Heart left ventricle (tissue), 13 donors: ENCODE measurements around the gene TENT4B.

Source experiments
- POLR2A ChIP-seq, 2 donors: fragments of 450-650 bp; IDR thresholded peaks; one replicate each; pipeline ENCODE4 v1.6.1; 2017; ENCODE audit warnings: antibody characterized with exemption in 2 of 2, mild to moderate bottlenecking in 2 of 2, moderate library complexity in 2 of 2
- TF ChIP-seq, protein P1 (sequence below), 12 donors: fragments of 200-600 bp; sonication (generic) in 4 of 12; IDR thresholded peaks; one replicate each; pipeline versions ENCODE4 v1.5.0 to v1.8.0; 2018 to 2022; ENCODE audit warnings: antibody characterized with exemption in 12 of 12, mild to moderate bottlenecking in 5 of 12
- donor health status: ischemic (EF 13 %, LVEDD 7.1; RV severe dilation, severe dysfunction).
- donor health status: DM: no; HTN: yes; CAD: no.
- donor health status: DM: no; HTN: no; CAD: no.
- donor health status: ischemic (EF 25% LVEDD 6.9; RV normal size, moderate dysfunction).
- donor health status: ischemic (EF 25% LVEDD 5.7; RV mildly dilated, moderate dysfunction).
- donor health status: ischemic (EF 35%, LVEDD 5.7; RV mildly dilated, moderate dysfunction).
- donor health status: nonischemic (EF 11% LVEDD 7.7; RV severe dilation, severe dysfunction).
- donor health status: DM: yes; HTN: yes; CAD: no.
- donor health status: PGD.
- donor health status: ischemic (EF 29% LVEDD 5.4; RV normal size, mild dysfunction).
- donor health status: nonischemic (EF 23%, LVEDD 6.1; RV moderate dilation, normal function).

DNA sequence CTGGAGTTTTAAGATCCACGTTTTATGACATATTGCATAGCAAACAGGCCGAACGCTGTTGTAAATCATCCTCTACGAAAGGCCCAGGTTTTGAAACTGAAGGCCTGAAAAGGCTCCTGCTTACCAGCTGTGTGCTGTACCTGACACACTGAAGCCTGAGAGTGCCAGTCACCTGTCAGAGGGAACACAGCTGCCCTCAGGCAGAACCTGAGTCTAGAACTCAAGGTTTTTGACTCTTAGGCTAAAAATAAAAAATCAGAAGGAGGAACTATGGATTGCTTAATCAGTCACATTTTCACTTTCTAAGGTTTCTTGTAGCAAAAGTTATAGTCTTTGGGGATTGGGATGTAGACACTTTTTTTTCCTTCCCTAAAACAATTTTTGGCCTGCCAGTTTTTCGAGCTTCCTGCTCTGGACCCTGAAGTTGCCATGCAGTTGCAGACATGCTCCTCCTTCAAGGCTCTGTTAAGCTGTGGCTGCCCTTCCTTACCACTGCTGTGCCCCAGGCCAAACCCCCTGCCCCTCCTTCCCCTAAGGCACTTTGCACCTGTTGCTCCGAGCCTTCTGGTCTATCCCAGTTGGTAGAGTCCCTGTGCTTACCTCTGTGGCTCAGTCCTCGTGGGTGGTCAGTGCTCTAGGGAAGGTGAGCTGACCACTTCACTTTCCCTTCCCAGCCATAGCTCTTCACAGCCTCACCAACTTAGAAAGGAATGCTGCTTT, 56.6 kb downstream of the TENT4B start:
- TF ChIP-seq, protein P1, sequence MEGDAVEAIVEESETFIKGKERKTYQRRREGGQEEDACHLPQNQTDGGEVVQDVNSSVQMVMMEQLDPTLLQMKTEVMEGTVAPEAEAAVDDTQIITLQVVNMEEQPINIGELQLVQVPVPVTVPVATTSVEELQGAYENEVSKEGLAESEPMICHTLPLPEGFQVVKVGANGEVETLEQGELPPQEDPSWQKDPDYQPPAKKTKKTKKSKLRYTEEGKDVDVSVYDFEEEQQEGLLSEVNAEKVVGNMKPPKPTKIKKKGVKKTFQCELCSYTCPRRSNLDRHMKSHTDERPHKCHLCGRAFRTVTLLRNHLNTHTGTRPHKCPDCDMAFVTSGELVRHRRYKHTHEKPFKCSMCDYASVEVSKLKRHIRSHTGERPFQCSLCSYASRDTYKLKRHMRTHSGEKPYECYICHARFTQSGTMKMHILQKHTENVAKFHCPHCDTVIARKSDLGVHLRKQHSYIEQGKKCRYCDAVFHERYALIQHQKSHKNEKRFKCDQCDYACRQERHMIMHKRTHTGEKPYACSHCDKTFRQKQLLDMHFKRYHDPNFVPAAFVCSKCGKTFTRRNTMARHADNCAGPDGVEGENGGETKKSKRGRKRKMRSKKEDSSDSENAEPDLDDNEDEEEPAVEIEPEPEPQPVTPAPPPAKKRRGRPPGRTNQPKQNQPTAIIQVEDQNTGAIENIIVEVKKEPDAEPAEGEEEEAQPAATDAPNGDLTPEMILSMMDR (IDR thresholded peaks at IDR 0.05), result no peak
- TF ChIP-seq POLR2A (IDR thresholded peaks at IDR 0.05), result no peak
